ENCODE measurements around the gene IFT88.

The IFT88 gene

DNA sequence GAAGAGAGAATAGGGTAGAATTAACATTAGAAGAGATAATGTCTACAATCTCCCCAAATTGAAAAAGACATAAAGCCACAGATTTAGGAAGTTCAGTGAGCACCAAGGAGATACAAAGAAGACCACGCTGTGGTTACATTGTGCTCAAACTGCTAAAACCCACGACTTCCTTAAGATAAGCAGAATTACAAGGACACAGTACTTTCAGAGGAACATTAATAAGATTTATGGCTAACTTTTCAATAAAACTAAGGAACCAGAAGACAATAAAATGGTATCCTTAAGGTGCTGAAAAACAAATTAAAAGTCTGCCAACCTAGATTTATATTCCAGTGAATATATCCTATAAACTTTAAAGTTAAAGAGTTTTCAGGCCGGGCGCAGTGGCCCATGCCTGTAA lies 129.1 kb downstream of the IFT88 start:
- no peak for DNase-seq

DNA sequence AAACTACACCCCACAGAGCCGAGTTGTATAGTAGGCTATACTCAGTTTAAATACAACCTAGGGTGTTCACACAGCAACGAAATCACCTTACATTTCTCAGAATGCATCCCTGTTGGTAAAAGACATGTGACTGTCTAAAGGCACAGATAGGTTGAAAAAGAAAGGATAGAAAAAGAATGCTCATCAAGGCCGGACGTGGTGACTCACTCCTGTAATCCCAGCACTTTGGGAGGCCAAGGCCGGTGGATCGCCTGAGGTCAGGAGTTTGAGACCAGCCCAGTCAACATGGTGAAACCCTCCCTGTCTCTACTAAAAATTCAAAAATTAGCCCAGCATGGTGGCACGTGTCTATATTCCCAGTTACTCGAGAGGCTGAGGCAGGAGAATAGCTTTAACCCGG lies 132.8 kb downstream of the IFT88 start:
- no peak for DNase-seq

DNA sequence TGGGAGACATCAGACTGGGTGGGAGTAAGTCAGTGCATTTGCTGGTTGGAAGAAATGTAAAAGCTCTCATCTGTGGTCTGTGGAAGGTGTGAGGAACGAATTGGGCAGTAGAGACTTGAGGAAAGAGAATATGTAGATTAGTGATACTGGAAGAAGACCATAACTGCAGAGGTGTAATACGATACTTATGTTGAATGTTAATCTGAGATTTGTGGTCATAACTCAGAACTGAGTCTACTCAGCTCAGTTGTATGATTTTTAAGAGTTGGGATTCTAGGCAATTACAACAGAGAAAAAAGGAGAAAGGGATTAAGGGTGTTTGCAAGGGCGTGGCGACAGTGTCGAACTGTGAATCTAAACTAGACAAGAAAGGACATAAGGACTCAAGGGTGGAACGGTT lies 133.3 kb downstream of the IFT88 start:
- no peak for DNase-seq

DNA sequence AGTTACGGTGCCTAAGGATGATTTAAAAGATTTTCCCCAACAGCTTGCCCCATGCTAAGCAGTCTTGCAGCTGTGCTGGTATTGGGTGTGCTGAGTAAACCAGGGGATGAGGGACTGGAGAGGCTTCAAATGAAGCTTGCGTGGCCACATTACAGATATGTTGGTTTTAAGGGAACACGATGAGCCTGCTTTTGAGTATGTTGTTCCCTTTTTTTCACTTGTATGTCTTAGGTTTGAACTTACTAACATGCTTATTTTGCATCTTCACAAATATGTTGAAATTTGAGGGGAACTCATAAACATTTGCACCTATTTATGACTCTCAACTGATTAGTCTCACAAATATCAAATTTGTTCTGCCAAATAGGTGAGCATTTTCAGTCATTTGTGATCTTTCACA lies 134.5 kb downstream of the IFT88 start:
- no peak for DNase-seq

DNA sequence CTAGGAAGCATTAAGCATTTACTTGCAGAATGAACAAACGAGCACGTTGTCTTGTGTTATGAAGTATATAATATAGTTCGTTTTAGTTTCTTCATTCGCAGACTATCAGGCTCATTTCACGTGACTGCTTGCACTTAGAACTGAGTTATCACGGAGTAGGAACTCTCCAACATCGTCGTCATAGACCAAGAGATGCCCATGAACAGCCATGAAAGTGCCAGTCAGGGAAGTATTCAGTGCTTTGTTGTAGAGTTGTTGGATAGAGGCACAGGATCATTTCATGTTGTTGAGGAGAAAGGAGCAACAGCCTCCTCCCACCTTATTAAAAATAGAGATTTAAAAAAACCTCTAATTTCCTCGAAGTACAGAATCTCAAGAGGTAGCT lies 135.6 kb downstream of the IFT88 start:
- no peak for DNase-seq

DNA sequence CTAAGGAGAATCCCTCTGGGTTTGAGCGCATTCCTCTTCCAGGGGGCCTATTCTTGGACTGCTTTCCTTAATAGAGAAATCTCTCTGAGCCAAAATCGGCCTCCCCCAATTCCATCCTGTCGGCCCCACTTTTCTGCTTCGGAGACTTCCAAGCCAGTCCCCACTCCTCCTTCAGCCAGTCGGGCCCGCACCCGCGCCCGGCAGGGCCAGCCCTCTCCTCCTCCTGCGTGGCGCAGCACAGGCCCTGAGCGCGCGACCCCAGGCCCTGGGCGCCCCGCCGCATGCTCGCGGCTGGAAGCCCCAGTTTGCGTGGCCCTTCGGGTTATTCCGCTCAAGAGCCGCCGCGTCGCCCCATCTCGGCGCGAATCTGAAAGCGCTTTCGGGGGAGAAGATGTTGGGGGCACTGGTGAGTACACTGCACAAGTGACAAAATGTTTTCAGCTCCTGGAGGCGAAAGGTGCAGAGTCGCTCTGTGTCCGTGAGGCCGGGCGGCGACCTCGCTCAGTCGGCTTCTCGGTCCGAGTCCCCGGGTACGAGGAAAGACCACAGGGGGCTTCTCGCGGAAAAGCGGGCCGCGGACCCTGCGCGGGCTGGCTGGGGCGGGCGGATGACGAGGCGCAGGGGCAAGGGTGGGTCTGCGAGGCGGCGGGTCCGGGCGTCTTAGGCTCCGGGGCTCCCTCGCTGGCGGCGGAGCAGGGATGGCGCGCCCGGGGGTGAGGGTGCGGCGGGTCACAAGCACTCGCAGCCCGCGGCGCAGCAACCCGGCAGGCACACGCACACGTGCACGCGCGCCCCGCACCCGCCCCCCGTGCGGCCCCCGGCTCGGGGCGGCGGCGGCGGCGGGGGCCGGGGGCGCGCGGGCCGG lies 136.2 kb downstream of the IFT88 start, which contains the start of gene IL17D:
Gene IL17D, plus strand, starts transcription at position 785 of the 865 bp plus-strand sequence. CDS start 303 bp downstream, outside the sequence.
- no peak for DNase-seq

DNA sequence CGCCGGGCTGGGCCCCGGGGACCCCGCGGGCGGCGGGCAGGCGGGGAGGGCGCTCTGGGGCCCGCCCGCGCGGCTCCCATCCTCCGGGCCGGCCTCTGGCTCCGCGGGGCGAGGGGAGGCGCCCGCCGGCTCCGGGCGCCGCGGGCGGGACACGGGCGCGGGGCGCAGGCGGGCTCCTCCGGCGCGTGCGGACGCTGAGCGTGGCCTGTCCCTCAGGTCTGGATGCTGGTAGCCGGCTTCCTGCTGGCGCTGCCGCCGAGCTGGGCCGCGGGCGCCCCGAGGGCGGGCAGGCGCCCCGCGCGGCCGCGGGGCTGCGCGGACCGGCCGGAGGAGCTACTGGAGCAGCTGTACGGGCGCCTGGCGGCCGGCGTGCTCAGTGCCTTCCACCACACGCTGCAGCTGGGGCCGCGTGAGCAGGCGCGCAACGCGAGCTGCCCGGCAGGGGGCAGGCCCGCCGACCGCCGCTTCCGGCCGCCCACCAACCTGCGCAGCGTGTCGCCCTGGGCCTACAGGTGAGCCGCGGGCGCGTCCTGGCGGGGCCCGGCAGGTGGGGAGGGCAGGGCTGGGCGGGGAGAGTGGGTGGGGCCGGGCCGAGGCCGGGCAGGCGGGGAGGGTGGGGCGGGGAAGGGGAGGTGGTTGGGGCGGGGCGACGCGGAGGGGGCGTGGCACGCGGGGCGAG lies 137.0 kb downstream of the IFT88 start:
- DNase-seq, result peak; percentile 61

DNA sequence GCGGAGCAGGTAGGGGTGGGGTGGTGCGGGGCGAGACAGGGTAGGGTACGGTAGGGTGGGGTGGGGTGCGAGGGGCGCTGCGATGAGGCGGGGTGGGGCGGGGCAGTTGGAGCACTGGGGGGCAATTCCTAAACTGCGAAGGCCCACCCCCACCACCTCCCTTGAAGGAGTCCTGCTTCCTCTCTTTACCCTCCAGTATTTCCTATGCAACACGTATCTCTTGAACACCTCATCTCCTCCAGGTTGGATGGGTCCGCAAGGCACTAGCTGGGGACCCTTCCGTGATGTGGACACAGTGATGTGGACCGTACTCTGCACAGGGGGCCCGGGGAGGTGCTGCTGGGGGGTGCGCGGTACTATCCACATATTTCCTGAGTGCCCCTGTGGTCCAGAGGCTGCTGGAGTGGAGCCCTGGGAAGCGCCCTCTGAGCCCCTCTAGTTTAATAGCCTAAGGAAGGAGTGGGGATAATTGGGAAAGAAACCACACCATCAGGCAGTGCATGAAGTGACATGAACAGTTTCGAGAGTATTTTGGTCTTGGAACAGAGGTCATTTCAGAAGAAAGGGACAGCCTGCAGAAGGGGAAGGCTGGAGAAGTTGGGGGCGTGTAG lies 137.6 kb downstream of the IFT88 start:
- no peak for DNase-seq

DNA sequence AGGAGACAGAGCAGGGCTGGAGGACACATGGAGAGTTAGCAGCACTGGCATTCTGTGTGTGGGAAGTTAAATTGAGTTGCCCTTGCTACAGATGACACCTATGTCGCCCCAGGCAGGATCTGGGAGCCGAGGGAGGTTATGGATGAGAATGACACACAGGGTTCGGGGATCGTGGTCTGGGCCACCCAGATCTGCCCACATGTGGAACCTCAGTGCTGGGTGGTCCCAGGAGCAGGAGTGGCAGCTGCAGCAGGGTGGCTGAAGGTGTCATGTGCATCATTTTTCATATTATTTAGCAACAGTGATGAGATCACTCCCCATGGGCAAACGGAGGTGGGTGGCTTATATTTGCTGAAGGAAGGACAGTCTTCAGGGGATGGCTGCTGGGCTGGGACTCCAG lies 139.7 kb downstream of the IFT88 start:
- DNase-seq, result no peak

DNA sequence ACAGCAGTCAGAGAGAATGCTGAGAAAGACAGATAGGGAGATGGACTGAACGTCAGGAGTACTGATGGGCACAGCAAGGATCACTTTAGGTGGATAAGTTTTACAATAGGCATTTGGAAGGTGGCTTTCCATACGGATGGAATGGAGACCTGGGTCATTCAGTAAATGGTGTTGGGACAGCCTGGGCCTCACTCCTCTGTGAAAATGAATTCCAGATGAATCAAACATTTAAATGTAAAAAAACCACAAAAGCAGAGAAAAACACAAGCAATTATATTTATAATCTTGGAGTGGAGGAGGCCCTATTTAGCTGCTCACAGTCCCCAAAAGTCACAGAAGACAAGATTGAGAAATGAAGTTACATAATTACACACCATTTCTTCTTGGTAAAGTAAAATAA lies 141.3 kb downstream of the IFT88 start:
- DNase-seq, result no peak

DNA sequence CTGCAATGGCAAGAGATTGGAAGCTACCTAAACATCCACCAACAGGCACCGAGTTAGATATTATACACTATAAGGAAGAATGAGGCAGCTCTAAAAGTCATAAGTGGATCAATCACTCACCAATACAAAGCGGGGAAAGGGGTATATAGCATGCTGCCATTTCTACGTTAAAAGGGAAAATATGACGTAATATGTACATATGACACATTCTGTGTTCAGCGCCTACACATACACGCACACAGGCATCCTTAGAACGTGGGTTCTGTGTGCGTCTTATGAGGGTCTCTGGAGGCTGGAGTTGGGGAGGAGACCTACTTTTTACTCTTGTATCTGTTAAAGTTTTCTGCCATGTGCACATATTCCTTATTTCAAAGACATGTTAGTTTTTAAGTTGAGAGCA lies 142.4 kb downstream of the IFT88 start:
- DNase-seq, result no peak

DNA sequence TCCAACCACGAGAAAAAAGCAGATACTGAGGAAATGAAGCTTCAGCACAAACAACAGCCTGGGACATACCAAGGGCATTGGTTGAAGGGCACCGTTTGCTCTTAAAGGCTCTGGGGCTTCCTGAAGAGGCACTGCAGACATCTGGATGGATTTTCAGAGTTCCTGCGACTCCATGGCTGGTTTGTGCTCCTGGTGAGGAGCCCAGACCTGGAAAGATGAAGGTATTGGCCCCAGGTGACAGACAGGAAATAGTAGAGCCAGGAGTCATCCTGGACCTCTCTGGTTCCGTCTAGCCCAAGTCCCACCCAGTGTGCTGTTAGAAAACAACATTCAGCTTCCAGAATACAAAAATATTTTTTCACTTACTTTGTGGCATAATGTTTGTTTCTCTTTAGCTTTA lies 142.8 kb downstream of the IFT88 start:
- DNase-seq, result no peak

DNA sequence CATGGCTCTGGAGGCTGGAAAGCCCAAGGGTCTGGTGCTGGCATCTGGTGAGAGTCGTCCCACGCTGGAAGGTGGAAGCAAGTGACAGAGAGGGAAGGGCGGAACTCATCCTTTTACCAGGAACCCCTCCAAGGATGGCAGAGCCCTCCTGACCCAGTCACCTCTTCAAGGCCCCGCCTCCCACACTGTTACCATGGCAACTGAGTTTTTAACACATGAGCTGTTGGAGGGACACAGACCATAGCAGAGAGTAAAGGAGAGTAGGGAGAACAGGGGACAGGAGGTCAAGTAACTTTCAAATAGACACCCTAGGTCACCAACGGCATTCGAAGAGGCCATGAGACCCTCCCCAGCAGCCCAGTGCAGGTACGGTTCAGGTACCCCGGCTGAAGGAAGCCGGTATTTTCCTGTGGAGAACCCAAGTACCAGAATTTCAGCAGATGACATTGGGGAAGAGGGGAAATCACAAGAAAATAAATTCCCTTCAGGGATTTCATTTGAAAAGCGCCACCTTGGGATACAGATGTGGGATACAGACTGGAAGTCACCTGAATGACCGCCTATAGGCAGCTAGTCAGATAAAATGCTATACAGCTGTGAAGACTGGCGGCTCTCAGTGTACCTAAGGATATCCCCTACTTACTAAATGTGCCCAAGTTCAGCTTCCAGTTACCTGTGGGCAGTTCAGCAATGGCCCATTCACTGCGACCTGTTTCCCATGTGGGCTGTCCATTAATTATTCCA lies 144.5 kb downstream of the IFT88 start:
- no peak for DNase-seq

DNA sequence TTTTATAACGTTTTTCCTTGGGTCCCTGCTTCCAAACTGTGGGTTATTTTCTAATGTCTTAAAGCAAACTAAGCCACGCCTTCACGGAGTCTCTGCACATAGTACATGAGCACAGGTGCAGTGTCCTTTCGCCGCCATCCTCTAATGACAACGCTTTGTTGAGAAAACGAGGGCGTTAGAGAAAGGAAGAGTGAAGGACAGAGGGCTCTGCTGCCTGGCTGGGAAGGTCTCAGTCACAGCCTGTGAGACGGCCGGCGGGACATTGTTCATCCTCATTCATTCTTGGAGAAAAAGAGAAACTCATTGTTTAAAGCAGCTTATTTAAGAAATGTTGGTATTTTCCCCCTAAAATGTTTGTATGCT lies 146.0 kb downstream of the IFT88 start:
- no peak for DNase-seq

DNA sequence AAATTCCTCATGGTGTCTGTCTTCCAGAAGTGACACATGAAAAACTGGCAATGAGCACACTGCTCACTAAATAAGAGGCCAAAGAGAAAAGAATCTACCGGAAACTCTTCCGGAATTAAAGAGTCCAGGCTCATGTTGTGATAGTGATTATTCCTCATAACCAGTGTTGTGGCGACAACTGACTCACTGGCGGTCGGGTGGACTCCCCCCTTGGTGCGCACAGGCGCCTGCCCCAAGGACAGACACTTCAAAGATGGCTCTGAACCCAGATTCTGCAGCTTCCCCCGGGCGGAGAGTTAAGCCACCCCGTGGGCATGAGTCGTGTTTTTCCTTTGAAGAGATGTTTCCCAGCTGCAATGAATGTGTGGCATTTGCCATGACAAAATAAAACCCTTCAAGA lies 146.8 kb downstream of the IFT88 start:
- DNase-seq, result no peak

DNA sequence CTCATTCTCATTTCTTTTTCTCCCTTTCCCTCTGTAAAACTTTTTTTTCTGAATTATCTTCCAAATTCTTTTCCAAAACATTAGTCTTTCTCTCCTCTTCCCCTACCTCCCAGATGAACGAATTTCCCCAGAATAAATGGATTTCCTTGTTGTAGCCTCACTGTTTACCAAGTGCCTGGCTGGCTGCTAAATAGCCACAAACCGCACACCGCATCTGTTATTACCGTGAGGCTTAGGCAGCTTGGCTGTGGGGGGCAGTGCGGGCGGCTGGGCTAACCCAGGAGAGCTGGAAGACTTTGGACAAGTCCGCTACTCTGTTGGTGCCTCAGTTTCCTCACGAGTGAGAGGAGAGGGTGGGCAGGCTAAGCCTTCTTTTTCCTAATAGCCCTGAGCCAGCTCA lies 147.2 kb downstream of the IFT88 start:
- no peak for DNase-seq

DNA sequence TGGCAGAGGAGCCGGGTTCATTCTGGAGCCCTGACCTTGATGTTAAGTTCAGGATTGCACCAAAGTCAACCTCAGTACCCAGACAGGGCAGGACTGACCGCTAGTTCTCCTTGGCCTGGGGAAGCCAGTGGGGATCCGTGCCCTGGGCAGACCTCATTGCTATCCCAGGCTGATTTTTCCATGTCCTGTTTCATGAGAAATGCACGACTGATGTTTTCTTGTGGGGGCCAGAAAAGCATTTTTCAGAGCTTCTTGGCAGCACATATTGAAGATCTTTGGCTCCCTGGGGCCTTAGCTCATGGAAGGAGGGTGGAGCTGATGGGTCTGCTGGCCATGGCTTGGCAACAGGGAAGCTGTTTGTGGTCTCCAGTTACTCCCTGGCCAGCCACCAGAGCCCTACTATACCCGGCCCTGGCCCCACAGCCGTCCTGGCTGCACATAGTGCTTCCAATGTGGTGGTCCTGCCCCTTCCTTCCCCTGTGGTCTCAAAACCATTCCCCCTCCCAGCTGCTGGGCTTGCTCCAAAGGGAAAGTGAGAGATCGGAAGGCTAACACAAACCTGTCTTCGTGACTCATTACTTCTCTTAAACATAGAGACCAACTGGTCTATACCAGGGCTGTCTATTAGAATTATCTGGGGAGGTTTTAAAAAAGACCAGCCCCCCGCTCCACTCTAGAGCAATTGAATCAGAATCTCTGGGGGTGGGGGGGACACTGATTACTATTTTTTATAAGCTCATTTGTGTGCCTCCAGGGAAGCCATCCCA lies 147.8 kb downstream of the IFT88 start:
- DNase-seq, result no peak

DNA sequence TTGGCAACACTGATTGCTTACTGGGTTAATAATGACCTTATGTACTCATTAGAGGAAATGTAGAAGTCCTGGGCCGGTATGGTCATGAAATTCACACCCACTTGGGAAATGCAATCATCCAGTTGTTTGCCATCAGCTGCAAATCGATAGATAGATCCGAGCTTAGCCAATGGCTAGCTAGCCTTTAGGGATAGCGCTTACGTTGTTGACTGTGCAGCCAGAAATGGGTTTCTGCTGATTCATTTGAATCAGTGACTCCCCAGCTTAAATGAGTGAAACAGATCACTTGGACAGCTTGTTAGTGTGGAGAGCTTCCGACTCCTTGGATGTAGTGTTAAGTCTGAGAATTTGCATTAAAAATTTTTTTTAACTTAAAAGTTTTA lies 148.4 kb downstream of the IFT88 start:
- no peak for DNase-seq

DNA sequence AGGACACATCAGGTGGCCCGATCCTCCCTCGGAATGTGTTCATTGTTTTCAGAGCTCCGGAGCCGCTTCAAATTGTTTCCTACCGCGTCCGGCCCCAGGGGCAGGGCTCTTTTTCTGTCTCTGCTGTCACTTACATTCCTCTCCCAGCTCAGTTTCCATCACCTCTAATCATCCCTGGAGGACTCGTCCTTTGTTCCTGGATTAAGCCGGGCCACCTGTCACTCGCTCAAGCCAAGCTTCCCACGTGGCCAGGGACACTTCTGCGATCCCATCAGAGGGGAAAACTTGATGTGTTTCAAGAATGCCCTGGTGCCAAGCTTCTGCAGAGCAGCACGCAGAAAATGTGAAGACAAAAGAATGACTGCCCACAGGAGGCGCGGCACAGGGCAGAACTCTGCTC lies 150.0 kb downstream of the IFT88 start:
- no peak for DNase-seq

DNA sequence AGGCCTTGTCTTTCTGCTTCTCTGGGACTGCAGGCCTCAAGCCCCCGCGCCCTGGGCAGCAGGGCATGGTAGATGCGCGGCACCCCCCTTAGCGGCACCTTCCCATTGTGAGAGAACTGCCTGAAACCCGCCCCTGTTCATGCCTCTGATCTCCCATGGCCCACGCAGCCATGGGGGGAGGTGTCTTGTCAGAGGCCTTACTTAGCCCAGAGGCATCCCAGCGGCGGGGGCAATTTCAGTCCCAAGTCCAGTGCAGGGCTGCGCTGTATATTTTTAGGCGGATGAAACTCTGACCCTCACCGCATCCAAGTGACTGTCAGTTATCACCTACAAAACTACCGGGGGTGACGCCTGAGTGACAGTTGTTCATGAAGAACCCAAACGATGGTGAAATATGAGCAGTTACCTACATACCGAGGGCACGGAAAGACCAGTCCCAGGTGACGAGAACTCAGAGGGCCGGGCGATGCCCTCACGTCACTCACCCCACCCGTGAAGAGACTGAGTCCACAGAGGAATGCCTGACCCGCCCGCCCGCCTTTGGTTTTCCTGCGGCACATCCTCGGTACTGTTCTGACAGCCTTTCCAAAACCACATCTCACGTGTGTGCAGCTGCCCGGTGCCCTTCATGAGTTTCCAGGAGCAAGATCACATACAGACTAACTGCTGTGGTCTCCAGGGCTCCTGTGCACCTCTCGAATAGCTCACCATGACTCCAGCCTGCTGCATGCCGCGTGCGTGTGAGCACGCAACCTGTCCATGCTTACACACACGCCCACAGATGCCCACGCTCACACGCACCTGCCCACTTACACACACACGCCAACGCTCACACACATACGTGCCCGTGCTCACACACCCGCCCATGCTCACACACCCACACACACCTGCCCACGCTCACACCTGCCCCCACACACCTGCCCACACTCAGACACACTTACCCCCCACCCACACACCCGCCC lies 150.9 kb downstream of the IFT88 start:
- no peak for DNase-seq

DNA sequence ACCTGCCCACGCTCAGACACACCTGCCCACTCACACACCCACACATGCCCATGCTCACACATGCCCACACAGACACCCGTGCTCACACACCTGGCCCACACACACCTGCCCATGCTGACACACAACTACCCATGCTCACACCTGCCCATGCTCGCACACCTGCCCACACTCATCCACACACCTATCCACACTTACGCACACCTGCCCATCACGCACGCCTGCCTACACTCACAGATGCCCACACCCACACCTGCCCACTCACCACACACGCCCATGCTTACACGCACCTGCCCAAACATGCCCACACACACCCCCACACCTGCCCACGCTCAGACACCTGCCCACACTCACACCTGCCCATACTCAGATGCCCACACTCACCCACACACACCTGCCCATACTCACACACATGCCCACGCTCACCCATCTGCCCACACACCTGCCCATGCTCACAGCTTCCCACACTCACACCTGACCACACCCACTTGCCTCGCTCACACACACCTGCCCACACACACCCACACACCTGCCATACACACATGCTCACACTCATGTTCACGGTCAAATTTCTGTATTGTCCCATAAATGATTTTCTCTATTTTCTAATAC lies 152.1 kb downstream of the IFT88 start:
- no peak for DNase-seq
